Cardiac septum (tissue), 1 donor: Measurements from ENCODE around the gene SPSB3. TPM values are rescaled to one million over a fixed set of nuclear protein-coding genes. Genes with fewer than 3 reads are reported as not detected.
"Not testable (repeated sequence)": the region's sequence is repeated elsewhere in the genome, so short reads cannot be mapped to it uniquely, and the experiment has no call there.

Experiments
- DNase-seq: peaks from one replicate; pipeline ENCODE4 v3.0.0-alpha.2; 2020; ENCODE audit warnings: low spot score
- intact Hi-C: fragments of 100-400 bp; cut with DNase I; formaldehyde crosslinking; loops from one replicate; pipeline ENCODE4 v1.14.0; 2022
- total RNA-seq: library from RNA; stranded (reverse); fragmentation: NEBNext Ultra II Directional; extraction: Animal tissue kit (Norgen Biotek cat#: 25700); gene quantifications from one replicate; pipeline ENCODE4 v1.2.1, GENCODE V29; 2021
- donor health status: DM: no; HTN: no; CAD: no.

SPSB3 gene
- total RNA-seq, 1 donor from 2014 or later = 24.2 TPM

- no peak for DNase-seq
- intact Hi-C loops = no loop called here
These were observed 28.2 kb downstream of the SPSB3 start for GRCh38 chr16:1754204-1754603.

- intact Hi-C loops = no loop called here
- DNase-seq = no peak
These were observed 29.5 kb downstream of the SPSB3 start for GRCh38 chr16:1752853-1753252.

- intact Hi-C loops = no loop called here
- DNase-seq = no peak
These were observed 30.4 kb downstream of the SPSB3 start for GRCh38 chr16:1751946-1752345.

- DNase-seq = no peak
These were observed 32.9 kb downstream of the SPSB3 start for GRCh38 chr16:1749152-1750117.

GRCh38 chr16:1747934-1748333 lies 34.4 kb downstream of the SPSB3 start:
- no peak for DNase-seq
- intact Hi-C loops = no loop called here

More at GRCh38 chr16:1749152-1750117, 32.9 kb downstream of the SPSB3 start:
- intact Hi-C loops = no loop called here

- intact Hi-C loops = no loop called here
- DNase-seq = no peak
These were observed 35.6 kb downstream of the SPSB3 start for GRCh38 chr16:1746693-1747195.

GRCh38 chr16:1745900-1746692 lies 36.3 kb downstream of the SPSB3 start:
- intact Hi-C loops = no loop called here

GRCh38 chr16:1745181-1745899 lies 37.0 kb downstream of the SPSB3 start:
- no peak for DNase-seq
- intact Hi-C loops = no loop called here

More at GRCh38 chr16:1745900-1746692, 36.3 kb downstream of the SPSB3 start:
- DNase-seq = no peak

GRCh38 chr16:1744338-1744840 lies 38.0 kb downstream of the SPSB3 start:
- intact Hi-C loops = no loop called here
- no peak for DNase-seq

- no peak for DNase-seq
- intact Hi-C loops = no loop called here
These were observed 38.7 kb downstream of the SPSB3 start for GRCh38 chr16:1743376-1744337.

- intact Hi-C loops = no loop called here
- DNase-seq = no peak
These were observed 40.7 kb downstream of the SPSB3 start for GRCh38 chr16:1741553-1742165.

GRCh38 chr16:1740781-1741490 lies 41.4 kb downstream of the SPSB3 start:
- intact Hi-C loops = no loop called here
- no peak for DNase-seq

- no peak for DNase-seq
- intact Hi-C loops = no loop called here
These were observed 42.1 kb downstream of the SPSB3 start for GRCh38 chr16:1740234-1740633.

- DNase-seq = no peak
- intact Hi-C loops = no loop called here
These were observed 47.6 kb downstream of the SPSB3 start for GRCh38 chr16:1734816-1735215.

GRCh38 chr16:1734123-1734522 lies 48.2 kb downstream of the SPSB3 start:
- DNase-seq = no peak
- intact Hi-C loops = no loop called here

GRCh38 chr16:1732551-1732987 lies 49.8 kb downstream of the SPSB3 start:
- intact Hi-C loops, DNase-seq: not testable (repeated sequence)

- intact Hi-C loops = no loop called here
- no peak for DNase-seq
These were observed 50.3 kb downstream of the SPSB3 start for GRCh38 chr16:1732071-1732470.
